ENCODE measurements around the gene CIROP. TPM values are rescaled to one million over a fixed set of nuclear protein-coding genes. Genes with fewer than 3 reads are reported as not detected.

CIROP gene
- total and polyA plus RNA-seq, 9 of the 15 experiments (the other 6 are each of a cell fraction or from before 2014, with no cell fraction given) = not detected

DNA sequence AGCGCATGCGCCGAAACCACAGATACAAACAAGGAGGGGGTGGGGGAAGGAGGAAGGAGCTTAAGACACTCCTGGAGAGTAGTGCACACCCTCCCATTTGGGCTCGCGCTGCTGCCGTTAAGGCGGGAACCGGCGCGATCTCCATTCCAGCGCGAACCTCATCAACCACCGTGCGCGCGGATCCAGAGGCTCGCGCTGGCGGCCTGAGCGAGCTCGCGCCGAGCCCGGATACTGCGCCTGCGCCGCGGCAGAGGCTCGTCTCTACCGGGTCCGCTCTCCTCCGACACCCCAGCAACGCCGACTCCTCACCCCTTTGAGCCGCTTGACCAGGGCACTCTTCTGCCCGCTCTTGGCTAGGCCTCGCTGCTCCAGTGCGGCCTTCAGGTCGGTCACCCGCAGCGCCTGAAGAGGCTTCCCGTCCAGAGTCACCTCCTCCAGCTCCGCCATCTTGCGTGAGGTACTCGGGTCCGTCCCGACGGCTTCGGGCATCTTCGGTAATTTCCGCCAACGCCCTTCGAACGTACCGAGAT is 10.1 kb downstream of the CIROP start, which contains the start of gene ACIN1 (continued):
- TF ChIP-seq, protein P1, sequence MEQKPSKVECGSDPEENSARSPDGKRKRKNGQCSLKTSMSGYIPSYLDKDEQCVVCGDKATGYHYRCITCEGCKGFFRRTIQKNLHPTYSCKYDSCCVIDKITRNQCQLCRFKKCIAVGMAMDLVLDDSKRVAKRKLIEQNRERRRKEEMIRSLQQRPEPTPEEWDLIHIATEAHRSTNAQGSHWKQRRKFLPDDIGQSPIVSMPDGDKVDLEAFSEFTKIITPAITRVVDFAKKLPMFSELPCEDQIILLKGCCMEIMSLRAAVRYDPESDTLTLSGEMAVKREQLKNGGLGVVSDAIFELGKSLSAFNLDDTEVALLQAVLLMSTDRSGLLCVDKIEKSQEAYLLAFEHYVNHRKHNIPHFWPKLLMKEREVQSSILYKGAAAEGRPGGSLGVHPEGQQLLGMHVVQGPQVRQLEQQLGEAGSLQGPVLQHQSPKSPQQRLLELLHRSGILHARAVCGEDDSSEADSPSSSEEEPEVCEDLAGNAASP (IDR thresholded peaks at IDR 0.05) = no peak
- TF ChIP-seq NCOA1 (IDR thresholded peaks at IDR 0.05; ENCODE audit: low read depth) (no peak), ETS2 (tag; IDR thresholded peaks at IDR 0.05; ENCODE audit: borderline replicate concordance, poor library complexity, severe bottlenecking) (no peak), ZNF324 (CRISPR knock-in tag; IDR thresholded peaks at IDR 0.05) (no peak), MTA3 (IDR thresholded peaks at IDR 0.05; ENCODE audit: borderline replicate concordance) (peak; percentile 81; the same call in 1 of the 2 replicates), HNRNPLL (IDR thresholded peaks at IDR 0.05; ENCODE audit: low read depth, low read length, poor library complexity, severe bottlenecking) (peak; percentile 29), ZC3H4 (CRISPR knock-in tag; IDR thresholded peaks at IDR 0.05; ENCODE audit: borderline replicate concordance) (no peak), CBX1 (IDR thresholded peaks at IDR 0.05; ENCODE audit: low read depth) (peak; percentile 61; the same call in 1 of the 2 replicates), GABPB1 (CRISPR knock-in tag; IDR thresholded peaks at IDR 0.05) (peak; percentile 78), RBM22 (IDR thresholded peaks at IDR 0.05; ENCODE audit: low read depth, low read length, poor library complexity, severe bottlenecking) (no peak), FOXM1 (IDR thresholded peaks at IDR 0.05; ENCODE audit: low read depth) (no peak), FOXM1 (CRISPR knock-in tag; IDR thresholded peaks at IDR 0.05; ENCODE audit: low read depth) (peak; percentile 91; the same call in 1 of the 2 replicates), LARP7 (IDR thresholded peaks at IDR 0.05) (no peak), RAD51 (IDR thresholded peaks at IDR 0.05; ENCODE audit: borderline replicate concordance, low read depth) (peak; percentile 4; the same call in 1 of the 2 replicates), ZNF3 (CRISPR knock-in tag; IDR thresholded peaks at IDR 0.05) (no peak)
- TF ChIP-seq, protein P2, sequence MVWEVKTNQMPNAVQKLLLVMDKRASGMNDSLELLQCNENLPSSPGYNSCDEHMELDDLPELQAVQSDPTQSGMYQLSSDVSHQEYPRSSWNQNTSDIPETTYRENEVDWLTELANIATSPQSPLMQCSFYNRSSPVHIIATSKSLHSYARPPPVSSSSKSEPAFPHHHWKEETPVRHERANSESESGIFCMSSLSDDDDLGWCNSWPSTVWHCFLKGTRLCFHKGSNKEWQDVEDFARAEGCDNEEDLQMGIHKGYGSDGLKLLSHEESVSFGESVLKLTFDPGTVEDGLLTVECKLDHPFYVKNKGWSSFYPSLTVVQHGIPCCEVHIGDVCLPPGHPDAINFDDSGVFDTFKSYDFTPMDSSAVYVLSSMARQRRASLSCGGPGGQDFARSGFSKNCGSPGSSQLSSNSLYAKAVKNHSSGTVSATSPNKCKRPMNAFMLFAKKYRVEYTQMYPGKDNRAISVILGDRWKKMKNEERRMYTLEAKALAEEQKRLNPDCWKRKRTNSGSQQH (CRISPR knock-in tag; IDR thresholded peaks at IDR 0.05) = peak; percentile 23; the same call in 1 of the 2 replicates
- TF ChIP-seq, protein P3, sequence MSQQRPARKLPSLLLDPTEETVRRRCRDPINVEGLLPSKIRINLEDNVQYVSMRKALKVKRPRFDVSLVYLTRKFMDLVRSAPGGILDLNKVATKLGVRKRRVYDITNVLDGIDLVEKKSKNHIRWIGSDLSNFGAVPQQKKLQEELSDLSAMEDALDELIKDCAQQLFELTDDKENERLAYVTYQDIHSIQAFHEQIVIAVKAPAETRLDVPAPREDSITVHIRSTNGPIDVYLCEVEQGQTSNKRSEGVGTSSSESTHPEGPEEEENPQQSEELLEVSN (IDR thresholded peaks at IDR 0.05; ENCODE audit: borderline replicate concordance in 1 of 2, extremely low read depth in 1 of 2, insufficient read depth in 1 of 2, insufficient read length in 1 of 2, low read depth in 1 of 2, low read length in 1 of 2, poor library complexity in 1 of 2, severe bottlenecking in 1 of 2) = peak; percentile 60 to 70
- TF ChIP-seq, protein P4, sequence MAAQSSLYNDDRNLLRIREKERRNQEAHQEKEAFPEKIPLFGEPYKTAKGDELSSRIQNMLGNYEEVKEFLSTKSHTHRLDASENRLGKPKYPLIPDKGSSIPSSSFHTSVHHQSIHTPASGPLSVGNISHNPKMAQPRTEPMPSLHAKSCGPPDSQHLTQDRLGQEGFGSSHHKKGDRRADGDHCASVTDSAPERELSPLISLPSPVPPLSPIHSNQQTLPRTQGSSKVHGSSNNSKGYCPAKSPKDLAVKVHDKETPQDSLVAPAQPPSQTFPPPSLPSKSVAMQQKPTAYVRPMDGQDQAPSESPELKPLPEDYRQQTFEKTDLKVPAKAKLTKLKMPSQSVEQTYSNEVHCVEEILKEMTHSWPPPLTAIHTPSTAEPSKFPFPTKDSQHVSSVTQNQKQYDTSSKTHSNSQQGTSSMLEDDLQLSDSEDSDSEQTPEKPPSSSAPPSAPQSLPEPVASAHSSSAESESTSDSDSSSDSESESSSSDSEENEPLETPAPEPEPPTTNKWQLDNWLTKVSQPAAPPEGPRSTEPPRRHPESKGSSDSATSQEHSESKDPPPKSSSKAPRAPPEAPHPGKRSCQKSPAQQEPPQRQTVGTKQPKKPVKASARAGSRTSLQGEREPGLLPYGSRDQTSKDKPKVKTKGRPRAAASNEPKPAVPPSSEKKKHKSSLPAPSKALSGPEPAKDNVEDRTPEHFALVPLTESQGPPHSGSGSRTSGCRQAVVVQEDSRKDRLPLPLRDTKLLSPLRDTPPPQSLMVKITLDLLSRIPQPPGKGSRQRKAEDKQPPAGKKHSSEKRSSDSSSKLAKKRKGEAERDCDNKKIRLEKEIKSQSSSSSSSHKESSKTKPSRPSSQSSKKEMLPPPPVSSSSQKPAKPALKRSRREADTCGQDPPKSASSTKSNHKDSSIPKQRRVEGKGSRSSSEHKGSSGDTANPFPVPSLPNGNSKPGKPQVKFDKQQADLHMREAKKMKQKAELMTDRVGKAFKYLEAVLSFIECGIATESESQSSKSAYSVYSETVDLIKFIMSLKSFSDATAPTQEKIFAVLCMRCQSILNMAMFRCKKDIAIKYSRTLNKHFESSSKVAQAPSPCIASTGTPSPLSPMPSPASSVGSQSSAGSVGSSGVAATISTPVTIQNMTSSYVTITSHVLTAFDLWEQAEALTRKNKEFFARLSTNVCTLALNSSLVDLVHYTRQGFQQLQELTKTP (IDR thresholded peaks at IDR 0.05; ENCODE audit: low read depth in 1 of 2, partially characterized antibody in 2 of 2) = no peak
- TF ChIP-seq, protein P5, sequence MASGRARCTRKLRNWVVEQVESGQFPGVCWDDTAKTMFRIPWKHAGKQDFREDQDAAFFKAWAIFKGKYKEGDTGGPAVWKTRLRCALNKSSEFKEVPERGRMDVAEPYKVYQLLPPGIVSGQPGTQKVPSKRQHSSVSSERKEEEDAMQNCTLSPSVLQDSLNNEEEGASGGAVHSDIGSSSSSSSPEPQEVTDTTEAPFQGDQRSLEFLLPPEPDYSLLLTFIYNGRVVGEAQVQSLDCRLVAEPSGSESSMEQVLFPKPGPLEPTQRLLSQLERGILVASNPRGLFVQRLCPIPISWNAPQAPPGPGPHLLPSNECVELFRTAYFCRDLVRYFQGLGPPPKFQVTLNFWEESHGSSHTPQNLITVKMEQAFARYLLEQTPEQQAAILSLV (tag; IDR thresholded peaks at IDR 0.05) = no peak

Data from K562 (cell line).